ENCODE results near the gene TBC1D9.

- no peak for TF ChIP-seq SRF (IDR thresholded peaks at IDR 0.05; ENCODE audit: low read depth in 2 of 2, low read length in 2 of 2)
- TF ChIP-seq CTCF (IDR thresholded peaks at IDR 0.05 in 2 of 3, conservative IDR thresholded peaks at IDR 0.05 in 1 of 3; ENCODE audit: control insufficient read depth in 2 of 3, extremely low read depth in 1 of 3, insufficient read depth in 1 of 3, low read depth in 3 of 3, low read length in 3 of 3) = no peak
Measured at GRCh38 chr4:140675599-140676231, 80.5 kb downstream of the TBC1D9 start.
